HG03196 (cell line): Measurements from ENCODE around the gene TIAM1.

Experiments
- ATAC-seq: cut with Tn5 transposase; IDR thresholded peaks from one replicate; pipeline ENCODE4 v1.9.1; 2021; ENCODE audit not compliant: unreplicated experiment

Gene TIAM1

DNA sequence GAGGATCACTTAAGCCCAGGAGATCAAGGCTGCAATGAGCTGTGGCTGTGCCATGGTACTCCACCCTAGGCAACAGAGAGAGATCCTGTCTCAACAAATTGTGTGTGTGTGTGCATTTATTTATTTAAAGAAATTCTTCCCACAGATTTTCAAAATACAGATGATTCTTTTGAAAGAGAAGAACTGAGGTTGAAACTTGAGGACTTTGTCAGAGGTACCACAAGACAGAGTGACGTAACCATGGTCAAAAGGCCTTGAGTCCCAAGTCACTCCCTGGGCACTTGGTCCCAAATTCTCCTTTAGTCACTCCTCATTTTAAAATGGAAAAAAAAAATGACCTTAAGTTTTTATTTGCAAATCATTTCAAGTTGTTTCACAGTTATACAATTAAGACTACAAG is 57.4 kb downstream of the TIAM1 start:
- no peak for ATAC-seq

GRCh38 chr21:31284797-31285397 is 59.2 kb downstream of the TIAM1 start:
- ATAC-seq: no peak

- no peak for ATAC-seq
These were observed 61.0 kb downstream of the TIAM1 start for GRCh38 chr21:31283025-31283424.

DNA sequence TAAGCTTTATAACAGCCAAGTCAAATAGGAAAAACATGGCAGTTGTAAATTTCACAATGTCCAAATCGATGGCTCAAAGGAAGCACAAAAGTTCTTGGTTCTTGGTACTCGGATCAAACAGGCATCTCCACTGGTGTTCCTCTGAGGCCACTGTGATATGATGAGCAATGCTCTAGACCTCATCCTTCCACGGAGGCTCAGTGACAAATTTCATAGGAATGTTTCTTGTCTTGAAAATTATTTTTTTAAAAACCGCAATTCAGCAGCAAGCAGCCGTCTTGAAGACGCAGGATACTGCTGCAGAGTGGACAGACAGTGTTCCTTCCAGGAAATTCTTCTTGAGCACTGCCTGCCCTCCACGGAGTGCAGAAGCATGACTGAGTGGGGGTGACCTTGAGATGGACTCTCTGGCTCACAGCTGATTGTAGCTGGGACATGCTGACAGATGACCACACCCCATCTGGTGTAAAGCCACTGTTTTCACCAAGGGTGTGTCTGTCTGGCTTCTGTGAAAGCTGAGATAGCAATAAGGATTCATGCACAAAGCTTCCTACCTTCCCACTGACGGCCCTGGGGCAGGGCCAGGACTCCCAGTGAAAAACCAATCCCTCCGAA is 61.9 kb downstream of the TIAM1 start:
- ATAC-seq: no peak

- no peak for ATAC-seq
These were observed 62.5 kb downstream of the TIAM1 start for GRCh38 chr21:31281561-31281960.

GRCh38 chr21:31279986-31280385 is 64.1 kb downstream of the TIAM1 start:
- no peak for ATAC-seq

DNA sequence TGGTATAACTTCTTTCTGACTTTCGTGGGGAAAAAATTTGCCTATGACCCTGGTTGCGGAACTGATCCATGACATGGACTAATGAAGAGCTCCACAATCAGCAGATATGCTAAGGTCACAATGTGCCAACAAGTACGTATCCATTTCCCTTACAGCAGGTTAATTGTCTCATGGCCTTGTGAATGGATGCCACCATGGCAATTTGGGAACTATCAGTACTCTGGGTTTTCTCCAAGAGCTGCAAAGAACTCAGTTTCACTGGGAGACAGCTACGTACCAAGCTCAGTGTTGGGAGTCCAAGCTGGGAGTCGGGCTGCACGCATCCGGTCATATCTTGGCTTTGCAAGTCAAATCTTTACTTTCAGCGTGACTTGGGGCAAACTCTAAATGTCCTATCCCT is 64.8 kb downstream of the TIAM1 start:
- no peak for ATAC-seq

- ATAC-seq: no peak
These were observed 65.4 kb downstream of the TIAM1 start for GRCh38 chr21:31278511-31279130.

DNA sequence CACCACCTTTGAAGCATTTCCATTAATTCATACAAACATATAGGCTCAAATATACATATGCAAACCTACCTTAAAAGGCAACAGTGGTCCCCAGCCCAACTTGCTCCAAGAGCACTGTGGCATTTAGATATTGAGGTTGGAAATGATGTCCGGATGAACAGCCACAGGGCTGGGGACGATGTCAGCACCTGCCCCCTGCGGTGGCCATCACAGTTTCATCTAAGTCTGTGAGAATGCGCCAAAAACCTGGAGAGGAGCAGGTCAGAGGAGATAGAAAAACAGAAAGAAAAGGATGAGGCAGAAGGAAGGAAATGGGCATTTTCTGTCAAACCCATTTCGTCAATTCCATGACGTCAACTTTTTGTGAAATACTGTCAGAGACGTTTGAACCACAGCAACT is 67.4 kb downstream of the TIAM1 start:
- ATAC-seq: no peak

- no peak for ATAC-seq
These were observed 68.2 kb downstream of the TIAM1 start for GRCh38 chr21:31275901-31276300.

DNA sequence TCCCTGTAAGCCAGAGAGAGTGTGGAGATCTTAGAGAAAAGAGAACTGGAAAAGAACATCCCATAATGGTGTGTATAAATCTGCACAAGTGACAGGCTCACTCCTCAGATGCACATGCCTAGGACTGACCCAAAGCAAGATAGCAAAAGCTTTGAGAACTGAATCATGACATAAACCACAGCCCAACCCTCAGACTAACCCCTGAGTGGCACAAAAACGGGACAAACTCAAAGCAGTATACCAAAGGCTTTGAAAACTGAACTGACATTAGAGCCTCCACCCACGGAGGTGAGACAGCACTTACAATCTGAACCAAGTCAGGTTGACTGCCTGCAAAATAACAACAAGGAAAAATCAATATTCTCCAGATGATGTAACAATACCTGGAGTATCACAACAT is 70.8 kb downstream of the TIAM1 start:
- ATAC-seq: no peak

- ATAC-seq: no peak
These were observed 76.0 kb downstream of the TIAM1 start for GRCh38 chr21:31268090-31268489.

- no peak for ATAC-seq
These were observed 76.4 kb downstream of the TIAM1 start for GRCh38 chr21:31267644-31268043.

GRCh38 chr21:31266241-31266640 is 77.8 kb downstream of the TIAM1 start:
- ATAC-seq: no peak

DNA sequence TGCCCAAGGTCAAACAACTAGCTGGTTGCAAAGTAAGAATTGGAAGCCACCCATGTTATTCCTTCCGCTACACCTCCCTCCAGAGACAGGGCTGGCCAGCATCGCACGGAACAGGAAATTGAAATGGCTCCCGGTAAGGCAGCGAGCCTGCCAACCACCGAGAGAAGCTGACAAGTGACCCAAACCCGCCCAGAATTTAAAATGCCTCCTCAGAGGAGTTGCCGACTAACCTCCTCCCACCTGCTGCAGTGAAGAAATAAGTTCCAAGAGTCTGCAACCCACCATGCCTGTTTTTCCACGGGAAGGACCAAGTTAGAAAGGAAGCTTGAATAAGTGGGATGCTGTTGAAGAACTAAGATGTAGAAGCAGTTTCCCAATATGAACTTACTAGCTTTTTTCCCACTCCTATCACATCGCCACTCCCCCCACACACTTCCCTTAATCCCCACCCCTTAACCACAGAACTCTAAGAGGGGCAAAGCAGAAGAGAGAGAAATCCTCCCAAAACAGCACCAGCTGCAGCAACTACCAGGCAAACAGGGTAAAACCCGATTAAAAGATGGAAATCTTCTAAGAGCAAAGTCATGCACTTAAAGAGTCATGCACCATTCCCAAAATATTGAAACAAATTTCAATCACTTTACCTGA is 78.6 kb downstream of the TIAM1 start:
- no peak for ATAC-seq

- ATAC-seq: no peak
These were observed 79.5 kb downstream of the TIAM1 start for GRCh38 chr21:31264574-31264973.

DNA sequence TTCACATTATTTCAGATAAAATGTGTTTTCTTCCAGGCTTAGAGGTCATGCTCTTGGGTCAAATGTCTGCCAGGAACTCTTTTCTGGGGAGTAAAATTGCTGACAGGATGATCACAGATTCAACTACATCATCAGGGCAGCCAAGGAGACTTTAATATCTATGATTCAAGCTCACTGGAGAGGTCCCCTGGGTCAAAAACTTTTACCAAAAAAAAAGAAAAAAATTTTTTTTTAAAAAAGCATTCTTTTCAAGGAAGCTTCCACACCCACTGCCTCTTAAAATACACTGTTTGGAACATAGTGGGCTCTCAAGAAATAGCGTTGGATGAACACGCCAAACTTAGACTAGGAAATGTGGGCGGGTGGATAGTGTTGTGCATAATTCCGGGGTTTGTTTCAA is 81.3 kb downstream of the TIAM1 start:
- no peak for ATAC-seq

DNA sequence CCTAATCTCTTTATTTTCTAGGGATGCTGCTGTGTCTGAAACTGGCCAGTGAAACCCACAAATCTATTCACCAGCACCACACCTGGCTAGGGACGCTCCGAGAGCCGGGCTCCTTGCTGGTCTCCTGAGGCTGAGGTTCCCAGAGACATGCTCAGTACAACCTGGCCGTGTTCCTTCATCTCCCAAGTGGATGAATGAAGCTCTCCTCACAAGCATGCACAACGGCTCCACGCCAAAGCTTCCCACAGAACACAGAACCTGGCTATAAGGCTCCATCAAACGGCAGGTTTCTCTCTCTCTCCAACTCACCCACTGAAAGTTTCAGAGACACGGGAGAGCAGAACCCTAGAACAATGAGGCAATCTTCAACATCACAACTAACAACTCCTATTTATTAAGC is 82.3 kb downstream of the TIAM1 start:
- no peak for ATAC-seq

- ATAC-seq: no peak
These were observed 83.3 kb downstream of the TIAM1 start for GRCh38 chr21:31260790-31261189.

- no peak for ATAC-seq
These were observed 86.0 kb downstream of the TIAM1 start for GRCh38 chr21:31258073-31258472.

DNA sequence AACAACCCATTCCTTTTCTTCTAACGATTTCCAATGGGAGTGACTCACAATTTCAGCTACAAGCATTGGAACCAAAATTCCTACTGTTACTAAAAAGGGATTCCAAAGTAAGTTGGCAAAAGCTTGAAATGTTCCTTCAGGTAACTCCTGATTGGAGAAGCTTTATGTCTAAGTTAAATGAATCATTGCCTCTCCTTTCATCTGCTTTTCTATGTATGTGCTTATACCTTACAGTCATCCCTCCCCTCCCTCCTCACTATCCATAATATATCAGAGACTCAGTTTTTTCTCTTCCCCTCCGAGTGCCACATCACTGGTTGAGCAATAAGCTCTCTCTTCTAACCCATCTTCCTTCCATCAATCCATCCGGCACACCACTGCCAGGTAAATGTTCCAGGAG is 86.8 kb downstream of the TIAM1 start:
- ATAC-seq: no peak

GRCh38 chr21:31255896-31256295 is 88.2 kb downstream of the TIAM1 start:
- no peak for ATAC-seq
